Left hindlimb (tissue), 1 donor: ENCODE results near the gene ELP4.

Source experiments
- DNase-seq: peaks from one replicate; pipeline ENCODE4 v3.0.0-alpha.2; 2018

ELP4 gene

GRCh38 chr11:31802990-31803812, 293.6 kb downstream of the ELP4 start:
- no peak for DNase-seq

- no peak for DNase-seq
These were observed 294.3 kb downstream of the ELP4 start for GRCh38 chr11:31803813-31804311.

- DNase-seq = peak; percentile 28
These were observed 294.9 kb downstream of the ELP4 start for GRCh38 chr11:31804312-31805036.

DNA sequence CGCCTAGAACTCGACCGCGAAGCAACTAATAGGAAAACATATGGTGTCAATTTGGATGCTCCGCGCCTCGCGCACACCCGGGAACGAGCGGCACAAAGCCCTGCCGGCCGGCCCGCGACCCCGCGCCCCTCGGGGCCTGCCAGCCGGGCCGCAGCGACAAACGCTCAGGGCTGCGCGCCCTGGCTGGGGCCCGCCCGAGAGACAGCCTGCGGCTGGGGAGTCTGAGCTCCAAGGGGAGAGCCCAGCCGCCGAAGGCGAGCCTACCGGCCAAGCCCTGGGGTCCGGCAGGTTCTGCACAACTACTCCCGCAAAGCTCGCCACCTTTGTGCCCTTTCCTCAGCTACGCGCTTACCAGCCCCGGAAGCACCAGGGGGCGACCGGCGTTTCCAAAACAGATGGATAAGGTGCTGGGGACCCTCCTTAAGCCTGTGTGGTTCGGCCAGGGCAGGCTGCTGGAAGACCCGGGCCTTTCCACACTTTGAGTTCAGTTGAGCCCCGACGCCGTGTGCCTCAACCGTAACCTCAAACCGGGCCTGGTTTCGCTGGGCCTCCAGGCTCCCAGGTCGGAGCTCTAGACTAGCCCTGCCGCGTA, 295.6 kb downstream of the ELP4 start:
- DNase-seq = no peak

- no peak for DNase-seq
These were observed 296.1 kb downstream of the ELP4 start for GRCh38 chr11:31805629-31806185.

DNA sequence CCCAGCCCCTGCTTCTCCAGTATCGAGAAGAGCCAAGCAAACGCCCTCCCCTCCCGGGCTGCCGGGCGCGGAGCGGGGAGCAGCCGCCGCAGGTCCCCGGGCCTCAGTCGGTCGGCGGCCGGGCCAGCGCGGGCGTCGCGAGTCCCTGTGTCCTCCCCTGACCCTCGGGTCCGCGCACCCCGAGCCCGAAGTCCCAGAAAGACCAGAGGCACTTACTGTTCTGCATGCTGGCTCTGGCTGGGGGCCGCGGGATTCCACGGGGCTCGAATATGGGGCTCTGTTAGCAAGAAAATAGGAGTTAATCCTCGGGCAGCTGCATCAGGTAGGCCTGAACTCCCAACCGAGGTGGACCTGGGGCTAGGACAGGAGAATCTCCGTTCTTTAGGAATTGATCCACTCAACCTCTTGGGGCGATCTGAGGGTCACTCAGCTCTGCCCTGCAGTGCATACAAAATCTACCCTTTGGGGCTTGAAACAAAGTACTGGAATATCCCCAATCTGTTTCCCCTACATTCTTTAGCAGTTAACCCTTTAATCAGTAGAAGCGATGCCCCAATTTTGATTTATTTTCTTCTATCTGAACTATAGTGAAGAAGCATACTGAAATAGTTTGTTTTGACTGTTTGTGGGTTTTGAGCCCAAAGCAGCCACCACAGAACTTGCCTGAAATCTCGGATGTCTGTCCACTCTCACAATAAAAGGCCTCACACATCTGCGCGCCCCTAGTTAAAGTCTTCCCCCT, 296.8 kb downstream of the ELP4 start:
- DNase-seq = no peak

DNA sequence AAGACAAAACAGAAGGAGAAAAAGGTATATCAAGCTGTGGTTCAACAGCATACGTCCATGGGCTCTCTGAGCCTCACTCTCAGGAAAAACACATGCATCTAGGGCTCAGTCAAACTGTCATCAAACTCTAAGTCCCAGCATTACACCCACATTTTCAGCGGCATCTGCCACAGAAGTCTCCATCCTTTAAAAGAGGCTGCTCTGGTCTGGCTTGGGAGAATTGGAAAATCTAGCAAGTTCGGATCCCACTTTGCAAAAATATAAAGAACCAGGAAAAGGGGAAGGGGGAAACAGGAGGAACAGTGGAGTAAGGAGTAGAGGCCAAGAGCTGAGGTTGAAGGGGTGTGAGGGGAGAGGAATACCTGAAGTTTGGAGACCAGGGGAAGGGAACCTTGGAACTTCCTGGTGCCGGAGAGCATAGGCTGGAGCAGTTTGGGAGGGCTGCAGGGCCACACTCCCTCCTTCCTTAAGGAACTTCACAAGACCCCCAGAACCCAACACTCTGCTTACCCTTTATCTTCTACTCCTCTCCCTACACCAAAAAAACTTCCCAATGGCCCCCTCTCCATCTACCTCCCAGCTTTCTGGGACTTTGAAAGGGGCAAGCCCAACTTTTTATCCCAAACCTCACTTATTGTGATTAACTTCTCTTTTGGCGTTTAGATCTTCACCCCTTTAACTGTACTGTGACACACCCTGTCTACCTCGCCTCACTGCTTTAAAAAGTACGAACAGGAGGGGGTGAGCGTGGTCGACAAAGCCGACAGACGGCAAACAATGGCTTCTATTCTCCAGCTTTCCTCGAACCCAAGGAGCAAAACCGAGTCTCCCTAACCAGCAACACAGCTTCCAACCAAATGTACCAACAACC, 297.6 kb downstream of the ELP4 start:
- no peak for DNase-seq

GRCh38 chr11:31807799-31808667, 298.5 kb downstream of the ELP4 start:
- no peak for DNase-seq

DNA sequence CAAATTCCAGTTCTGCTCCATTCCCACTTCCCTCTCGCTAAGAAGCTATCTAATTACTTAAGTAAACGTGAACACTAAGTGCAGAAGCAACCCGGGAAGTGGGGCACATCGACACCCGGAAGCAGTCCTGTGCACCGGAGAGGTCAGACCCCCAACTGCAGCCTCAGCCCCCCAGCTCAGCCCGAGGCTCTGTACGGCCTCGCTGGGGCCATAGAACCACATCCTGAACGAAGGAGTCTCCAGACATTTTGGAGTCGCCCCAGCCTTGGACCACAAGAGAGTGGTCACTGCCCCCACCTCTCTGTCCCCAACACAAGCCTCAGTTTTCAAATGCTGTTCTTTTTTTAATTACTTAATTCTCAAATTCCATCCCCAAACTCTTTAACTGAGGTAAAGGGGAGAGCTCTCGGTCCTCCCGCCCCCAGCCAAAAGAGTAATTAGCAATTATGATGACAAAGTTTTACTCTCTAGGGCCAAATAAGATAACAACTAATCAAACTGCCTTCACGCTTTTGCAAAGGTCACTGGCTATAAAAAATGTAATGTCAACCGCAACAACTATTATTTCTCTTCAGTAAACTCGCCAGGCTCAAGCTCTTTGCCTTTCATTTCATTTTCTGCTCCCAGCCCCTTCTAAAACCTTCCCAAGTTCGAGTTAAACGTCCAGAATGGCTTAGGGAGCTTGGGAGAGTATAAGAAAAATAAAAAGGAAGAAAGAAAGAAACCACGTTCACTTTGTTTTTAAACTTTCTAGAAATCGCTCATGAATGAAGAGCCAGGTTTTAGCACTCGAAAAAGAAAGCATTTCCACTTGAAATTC, 299.4 kb downstream of the ELP4 start:
- DNase-seq = no peak

DNA sequence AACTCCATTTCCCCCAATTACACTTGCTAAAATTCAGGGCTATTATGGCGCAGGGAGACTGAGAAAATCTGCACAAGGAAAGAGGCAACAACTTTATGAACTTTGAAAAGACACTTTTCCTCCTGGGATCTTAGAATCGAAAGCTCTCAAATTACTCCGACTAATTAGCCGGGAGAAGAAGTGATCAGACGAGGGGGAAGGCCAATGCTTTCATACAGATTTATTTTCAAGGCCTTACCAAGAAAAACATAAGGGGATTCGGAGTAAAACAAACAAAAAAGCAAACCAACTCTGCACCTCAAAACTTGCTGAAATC, 299.9 kb downstream of the ELP4 start:
- DNase-seq = no peak

- DNase-seq = peak; percentile 68
These were observed 300.6 kb downstream of the ELP4 start for GRCh38 chr11:31809857-31810778.

GRCh38 chr11:31810779-31811647, 301.4 kb downstream of the ELP4 start, which contains the start of gene PAX6:
TSS of gene PAX6 (minus strand) at chr11:31811322. CDS start at chr11:31806411, 4,911 bp downstream.
- DNase-seq = peak; percentile 47

DNA sequence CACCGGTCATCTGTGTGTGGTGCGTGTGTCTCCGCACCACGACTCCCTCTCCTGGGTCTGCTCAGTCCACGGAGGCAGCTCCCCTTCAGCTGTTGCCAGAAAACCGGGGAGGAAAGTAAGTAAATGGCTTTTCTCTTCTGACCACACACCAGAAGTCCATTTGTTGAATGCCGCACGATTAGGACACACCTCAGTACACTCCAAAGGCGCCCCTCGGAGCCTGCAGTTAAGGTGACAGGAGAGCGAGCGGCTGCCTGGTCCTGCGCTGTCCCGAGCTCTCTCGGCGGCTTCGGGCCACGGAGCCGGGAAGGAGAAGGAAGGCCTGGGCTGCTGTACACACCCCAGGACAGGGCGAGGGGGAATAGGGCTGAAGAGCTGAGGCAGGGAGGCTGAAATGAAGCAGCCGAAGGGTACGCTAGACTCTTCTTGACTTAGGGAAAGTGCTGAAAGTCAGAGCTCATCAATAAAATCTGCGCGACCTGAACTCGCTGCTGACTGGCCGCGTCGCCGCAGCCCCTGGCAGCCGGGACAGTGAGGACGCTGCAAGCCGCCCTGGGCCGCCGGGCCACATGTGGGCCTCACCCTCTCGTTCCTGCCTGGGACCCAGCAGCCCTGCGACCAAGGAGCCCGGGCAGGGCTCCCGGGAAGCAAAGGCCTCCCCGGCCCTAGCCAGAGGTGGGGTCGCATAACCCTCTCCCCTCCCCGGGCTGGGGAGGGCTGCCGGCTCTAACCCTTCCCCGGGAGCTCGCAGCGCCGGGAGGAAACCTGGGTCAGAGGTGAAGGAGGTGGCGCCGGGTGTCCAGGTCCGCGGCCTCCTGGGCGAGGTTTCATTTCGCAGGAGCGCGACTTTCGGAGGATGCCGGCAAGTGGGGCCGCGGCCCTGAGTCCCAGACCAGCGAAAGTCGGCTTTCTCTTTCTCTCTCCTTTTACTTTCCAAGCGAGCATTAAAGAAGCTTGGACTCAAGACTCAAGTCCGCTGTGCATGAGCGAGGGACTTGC, 303.1 kb downstream of the ELP4 start:
- DNase-seq = no peak

- no peak for DNase-seq
These were observed 304.0 kb downstream of the ELP4 start for GRCh38 chr11:31813391-31814175.

DNA sequence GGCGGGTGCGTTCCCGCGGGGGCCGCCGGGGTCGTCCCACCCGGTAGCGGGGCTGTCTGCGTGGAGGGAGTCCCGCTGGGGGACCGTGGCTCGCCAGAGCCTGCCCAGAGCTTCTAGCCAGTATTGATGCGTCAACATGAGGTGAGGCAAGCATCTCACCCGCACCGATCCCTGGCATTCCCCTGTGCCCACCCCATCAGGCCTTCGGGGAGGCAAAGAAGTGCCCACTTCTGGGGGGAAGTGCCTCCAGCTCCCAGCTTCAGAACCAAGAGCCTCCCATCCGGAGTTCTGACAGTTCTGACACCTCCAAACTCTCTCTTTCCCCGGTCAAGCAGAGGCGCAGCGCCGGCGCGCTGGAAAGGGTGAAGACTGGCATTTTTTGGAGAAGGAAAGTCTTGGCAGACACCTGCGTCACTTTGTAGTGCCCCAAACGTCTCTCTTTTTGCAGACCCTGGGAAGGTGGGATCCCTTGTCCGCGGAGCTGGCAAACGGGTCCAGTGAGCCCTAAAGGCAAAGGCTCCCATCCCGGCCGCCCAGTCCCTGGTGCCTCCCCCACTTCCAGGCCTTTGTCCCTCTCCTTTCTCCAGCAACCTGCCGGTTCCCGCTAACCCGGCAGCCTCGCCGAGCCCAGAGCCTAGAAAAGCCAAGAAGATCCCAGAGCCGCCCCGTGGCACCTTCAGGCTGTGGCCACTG, 304.8 kb downstream of the ELP4 start:
- DNase-seq = no peak
